HG02678 (cell line): Measurements from ENCODE around the gene DLEC1.
"Not testable (repeated sequence)": the region's sequence is repeated elsewhere in the genome, so short reads cannot be mapped to it uniquely, and the experiment has no call there.

Source experiments
- ATAC-seq: cut with Tn5 transposase; IDR thresholded peaks from one replicate; pipeline ENCODE4 v1.9.1; 2021; ENCODE audit warnings: mild to moderate bottlenecking, moderate library complexity; ENCODE audit not compliant: unreplicated experiment

Gene DLEC1

DNA sequence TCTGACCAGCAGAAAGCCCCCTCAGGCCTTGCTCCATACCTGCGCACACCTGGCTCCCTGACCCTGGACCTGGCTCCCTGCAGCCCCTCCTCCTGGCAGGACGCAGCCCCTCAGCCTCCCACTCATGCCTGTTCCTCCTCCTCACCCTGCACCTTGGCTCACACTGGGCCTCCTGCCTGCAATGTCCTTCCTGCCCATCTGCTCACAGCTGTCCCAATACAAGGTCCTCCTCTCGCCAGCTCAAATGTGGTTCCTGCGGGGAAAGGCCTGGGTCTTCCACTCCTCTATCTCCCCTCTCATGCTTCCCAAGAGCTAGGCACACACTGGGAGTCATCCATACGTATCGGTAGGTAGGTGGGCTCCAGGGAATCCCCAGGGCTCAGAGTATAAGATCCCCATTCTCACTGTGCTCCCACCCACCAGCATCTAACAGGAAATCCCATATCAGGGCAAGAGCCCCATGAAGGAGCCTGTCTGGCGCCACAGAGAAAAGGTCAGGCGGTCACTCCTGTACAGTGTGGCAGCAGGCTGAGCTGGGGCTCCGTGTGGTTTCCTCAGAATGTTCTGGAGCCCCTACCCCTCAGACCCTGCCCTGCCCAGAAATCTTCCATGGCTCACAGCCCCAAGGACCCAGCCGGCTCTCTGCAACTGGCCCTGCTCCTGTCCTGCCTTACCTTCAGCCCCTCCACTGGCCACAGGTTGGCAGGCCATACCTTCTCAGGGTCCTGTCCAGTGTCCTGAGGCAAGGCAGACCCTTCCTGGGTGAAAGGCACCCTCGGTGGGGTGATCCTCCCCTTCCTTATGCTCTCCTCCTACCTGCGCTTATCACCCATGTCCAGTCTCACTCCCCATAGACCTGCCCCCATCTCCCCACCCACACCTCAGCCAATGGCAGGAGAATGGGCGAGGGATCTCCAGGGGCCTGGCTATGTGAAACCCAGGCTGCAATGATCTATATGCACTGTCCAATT, 20.4 kb upstream of the DLEC1 start:
- ATAC-seq = no peak

DNA sequence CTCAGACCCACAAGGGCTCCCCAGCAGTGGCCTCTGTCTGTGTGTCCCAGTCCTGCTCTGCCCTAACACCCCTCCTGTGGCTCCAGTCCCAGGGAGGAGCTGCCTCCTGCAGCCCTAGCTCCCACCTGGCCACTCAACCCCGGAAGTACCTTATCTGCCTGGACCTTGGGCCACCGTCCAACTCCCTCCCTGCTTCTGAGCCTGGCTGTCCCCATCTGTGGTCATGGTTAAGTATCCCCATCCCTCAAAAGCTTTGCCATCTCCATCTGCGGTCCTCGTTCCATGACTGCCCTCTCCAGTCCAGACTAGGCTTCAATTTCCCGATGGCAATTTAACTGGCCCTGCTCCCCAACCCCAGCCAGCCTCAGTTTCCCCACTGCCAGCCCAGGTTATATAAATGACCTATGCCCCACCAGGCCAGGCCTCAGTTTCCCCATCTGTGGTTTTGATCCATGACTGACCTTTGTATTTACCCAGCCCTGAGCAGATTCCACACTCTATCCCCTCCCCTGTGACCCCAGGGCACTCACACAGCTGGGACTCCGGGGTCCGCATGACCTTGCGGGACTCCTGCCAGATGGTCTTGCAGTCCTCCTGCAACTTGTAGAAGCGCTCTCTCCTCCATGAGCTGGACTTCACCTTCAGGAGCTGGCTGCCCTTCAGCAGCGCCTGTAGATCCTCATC, 19.2 kb upstream of the DLEC1 start:
- ATAC-seq = no peak

DNA sequence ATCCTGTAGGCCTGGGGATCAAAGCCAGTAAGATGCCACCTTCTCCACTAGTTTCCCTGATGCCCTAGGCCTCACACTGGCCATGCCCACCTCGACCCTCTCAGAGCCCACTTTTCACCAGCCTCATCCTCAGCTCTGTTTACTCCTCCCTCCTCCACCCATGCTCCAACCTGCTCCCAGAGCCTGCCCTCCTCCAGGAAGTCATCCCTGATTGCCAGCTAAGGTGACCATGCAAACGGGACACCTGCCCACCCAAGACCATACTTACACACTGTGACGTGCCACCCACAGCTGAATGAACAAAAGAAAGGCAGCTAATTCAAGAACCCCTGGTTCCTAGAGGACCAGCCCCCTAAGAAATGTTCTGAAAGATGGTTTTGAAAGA, 18.7 kb upstream of the DLEC1 start:
- ATAC-seq = no peak

DNA sequence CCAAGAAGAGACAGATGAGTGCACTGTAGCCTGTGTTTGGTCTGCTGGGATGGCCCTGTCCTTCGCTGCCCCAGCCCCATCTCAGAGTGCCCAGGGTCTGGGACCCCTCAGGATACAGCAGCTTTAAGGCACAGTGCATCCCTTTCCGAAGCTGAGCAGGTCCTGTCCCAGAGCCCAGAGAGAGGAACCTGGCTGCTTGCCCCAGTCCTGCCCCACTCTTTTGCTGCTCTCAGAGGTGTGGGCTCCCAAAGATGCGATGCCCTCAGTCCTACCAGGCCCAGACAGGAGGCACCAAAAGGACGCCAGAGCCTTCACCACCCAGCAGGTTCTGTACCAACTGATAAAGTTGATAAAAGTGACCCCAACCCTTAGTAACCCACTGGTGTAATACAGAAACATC, 17.8 kb upstream of the DLEC1 start:
- no peak for ATAC-seq

DNA sequence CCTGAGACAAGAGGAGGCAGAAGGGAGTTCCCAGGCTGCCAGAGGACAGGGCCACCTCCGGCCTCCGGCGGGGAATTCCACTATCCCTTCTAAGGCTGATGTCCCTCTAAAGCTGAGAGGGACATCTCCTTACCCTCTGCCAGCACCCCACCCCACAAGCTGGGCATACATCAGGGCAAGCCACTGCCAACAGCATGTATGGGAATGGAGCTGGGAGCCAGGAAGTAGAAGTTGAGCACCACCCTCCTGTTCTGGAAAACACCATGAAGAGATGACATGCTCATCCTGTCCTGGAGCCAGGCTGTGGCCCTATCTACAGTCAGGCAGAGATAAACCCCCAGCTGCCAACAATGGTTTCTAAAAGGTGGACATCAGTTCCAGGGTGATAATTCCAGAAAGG, 16.7 kb upstream of the DLEC1 start:
- no peak for ATAC-seq

DNA sequence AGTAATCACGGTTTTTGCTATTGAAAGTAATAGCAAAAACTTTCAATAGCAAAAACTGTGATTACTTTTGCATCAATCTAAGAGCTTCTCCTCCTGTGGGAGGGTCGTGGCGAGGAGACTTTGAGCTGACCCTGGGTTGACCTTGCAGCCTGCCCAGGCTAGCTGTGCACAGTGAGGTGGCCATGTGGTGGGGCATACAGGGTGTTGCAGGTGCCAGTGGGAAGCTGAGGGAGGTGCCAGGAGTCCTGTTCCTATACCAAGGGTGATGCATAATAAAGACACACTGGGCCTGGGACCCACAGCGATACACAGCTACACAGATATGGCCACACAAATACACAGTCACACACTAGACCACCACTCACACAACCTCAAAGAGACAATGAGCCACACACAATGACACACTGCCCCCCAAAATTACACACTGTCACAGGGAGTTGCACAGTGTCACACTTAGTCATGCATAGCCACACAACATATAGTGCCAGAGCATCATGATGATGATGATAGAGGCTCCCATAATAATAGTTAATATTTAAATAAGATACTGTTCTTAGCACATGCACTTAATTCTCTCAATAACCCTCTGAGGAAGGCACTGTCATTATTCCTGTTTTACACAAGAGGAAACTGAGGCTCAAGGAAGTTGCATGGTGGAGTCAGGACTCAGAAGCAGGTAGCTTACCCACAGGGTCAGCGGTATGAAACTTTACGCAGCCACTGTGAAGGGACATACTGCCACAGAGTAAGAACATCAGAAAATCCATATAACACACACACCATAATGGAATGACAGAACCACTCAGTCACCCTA, 15.9 kb upstream of the DLEC1 start:
- no peak for ATAC-seq

DNA sequence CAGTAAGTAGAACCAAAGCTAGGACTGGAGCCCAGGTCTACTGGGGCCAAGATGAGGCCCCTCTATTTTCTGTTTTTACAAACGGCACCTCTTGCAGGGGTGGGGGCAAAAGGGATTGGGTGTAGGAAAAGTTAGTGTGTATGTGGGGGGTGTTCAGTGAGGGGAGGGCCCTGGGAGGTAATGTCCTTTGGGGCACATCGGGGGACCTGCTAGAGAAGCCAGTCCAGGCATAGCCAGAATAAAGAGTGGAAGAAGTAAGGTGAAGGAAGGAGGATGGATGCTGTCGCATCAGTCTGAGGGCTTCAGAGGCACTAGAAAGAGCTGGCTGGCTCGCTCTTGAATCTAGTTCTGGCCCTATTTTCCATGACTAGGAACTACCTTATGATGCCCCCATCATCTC, 12.2 kb upstream of the DLEC1 start:
- no peak for ATAC-seq

DNA sequence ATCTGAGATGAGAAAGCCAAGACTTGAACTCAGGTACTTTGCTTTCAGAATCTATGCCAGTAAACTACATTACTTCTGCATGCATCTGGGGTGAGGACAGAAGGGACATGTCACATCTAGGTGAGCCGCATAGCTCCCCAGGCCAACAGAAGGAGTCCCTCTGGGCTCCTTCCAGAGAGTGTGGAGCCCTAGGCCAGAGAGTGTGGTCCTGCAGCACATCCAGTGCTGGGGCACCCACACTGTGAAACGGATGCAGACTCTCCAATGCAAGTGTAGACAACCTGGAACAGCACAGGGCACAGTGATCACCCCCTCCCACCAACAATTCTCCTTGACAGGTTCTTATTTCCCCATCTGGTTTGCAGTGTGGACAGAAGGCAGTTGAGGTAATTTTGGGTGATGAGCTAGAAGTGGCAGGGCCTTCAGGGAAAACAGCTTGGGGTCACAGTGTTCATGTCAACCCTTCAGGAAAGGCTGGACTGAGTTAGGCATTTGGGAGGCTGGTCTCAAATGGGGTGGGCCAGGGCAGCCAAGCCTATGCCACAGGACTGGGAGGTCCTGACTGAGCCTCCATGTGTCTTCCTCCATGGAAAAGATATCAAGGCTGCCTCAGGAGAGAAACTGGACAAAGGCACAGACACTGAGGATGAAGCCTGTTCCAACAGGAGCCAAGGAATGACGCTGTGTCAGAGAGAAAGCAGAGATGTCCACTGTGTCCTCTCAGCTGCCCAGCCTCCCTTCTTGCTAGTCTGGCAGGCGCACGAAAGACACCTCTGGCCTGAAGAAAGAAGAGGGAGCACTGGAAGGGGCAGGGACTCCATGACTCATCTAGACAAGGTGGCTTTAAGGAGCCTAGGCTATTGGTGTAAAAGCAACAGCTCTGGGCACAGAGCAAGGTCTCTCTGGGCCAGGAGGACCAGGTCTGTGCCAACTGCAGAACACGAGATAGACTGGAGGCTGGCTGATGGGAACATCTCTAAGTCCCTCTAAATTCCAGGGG, 11.2 kb upstream of the DLEC1 start:
- no peak for ATAC-seq

DNA sequence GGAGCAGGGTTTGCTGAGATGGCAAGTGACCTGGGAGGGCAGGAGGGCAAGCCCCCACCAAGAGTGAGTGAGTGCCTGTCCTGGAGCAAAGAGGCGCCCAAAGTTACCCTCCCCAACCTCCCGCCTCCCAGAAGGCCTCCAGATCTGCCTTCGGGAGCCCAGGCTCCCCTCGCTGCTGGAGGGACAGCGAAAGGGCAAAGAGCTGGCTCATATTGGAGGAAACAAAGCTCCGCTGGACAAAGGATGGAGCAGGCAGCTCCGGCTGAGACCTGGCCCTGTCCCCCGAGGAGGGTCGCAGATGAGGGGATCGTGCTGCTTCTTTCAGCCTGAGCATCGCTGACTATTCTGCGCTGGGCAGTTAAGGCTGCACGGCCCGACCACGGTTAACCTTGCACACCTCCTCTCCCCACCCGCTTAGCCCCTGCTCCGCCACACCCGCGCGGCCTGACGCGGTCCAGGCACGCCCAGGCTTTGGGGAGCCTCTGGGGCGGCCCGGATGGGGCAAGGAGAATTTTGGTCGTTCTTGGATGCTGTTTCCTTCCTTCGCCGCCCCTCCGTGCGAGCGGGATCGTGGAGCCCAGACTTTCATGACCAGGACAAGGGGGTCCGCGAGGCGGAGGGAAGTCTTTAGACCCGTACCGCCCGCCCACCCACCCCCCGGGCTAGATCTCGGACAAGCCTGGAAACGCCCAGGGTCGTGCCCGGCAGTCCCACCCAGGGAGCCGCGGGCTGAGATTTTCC, 10.2 kb upstream of the DLEC1 start:
- no peak for ATAC-seq

DNA sequence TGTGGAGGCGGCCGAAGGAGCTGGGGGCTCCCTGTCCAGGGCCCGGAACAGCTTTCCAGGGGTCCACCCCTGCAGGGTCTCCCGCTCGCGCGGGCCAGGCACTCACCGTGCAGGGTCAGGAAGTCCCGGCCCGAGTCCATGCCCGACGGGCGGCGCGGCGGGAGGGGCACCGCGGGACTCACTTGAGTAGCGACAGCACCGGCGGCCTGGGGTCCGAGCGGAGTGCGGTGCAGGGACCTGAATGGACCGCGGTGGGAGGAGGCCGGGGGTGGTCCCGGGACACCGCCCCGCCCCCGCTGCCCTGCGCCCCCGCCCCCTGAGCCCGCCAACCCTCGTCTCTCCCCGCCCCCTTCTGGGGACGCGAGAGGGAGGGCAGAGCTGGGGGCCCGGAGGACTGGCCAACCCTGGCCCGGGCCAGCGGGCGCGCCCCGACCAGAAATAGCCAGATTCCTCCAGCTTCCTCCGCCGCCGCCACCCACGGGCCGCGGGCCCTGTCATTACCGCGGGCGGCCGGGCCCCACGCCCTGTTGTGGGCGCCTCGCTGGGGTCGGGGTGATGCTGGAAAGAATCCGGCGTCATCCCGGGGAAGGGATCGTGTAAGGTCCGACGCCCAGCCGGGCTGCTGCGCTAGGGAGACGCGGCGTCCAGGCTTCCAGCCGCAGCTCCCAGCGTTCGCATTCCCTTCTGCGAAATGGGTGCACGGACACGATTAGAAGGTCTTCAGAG, 9.4 kb upstream of the DLEC1 start, which contains the start of gene PLCD1:
Gene PLCD1, minus strand, starts transcription at position 243 of the 726 bp plus-strand sequence. Its CDS starts 103 bp downstream, at position 140.
- no peak for ATAC-seq

DNA sequence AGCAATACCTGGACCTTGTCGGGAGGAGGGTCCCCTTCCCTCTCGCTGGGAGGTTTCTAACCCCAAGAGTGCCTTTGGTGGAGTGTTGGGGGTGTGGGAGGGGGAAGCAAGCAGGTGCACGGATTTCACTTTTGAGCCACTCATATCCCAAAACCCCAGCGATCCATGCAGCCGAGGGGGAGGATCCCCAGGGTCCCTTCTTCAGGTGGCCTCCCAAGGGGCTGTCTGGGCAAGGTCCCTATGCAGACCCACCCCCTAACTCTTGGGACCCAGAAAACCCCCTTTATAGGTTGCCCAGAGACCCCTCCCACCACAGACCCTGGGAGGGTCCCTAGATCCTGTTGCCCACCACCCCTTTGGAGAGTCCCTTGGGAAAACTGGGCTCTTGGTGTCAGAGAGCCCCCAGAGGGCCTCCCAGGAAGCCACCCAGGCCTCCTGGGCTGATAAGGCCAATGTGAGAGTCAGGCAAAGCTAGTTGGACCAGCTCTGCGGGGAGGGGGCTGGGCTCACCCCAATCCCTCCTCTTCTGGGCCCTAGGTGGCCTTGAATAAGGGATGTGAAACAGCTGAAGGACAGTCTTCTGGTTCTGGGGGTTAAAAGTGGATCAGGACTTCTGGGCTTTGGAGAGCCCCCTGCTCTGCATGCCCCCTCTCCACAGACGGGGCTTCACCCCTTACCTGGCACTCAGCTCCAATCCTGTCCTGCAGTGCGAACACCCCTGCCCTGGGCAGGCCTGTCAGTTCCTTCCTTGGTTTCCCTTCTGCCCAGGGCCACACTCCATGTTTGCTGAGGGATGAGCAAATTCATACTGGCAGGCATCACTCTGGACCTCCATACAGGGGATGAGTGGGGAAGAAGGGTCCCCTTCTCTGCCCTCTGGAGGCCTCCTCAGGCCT, 8.6 kb upstream of the DLEC1 start:
- no peak for ATAC-seq

DNA sequence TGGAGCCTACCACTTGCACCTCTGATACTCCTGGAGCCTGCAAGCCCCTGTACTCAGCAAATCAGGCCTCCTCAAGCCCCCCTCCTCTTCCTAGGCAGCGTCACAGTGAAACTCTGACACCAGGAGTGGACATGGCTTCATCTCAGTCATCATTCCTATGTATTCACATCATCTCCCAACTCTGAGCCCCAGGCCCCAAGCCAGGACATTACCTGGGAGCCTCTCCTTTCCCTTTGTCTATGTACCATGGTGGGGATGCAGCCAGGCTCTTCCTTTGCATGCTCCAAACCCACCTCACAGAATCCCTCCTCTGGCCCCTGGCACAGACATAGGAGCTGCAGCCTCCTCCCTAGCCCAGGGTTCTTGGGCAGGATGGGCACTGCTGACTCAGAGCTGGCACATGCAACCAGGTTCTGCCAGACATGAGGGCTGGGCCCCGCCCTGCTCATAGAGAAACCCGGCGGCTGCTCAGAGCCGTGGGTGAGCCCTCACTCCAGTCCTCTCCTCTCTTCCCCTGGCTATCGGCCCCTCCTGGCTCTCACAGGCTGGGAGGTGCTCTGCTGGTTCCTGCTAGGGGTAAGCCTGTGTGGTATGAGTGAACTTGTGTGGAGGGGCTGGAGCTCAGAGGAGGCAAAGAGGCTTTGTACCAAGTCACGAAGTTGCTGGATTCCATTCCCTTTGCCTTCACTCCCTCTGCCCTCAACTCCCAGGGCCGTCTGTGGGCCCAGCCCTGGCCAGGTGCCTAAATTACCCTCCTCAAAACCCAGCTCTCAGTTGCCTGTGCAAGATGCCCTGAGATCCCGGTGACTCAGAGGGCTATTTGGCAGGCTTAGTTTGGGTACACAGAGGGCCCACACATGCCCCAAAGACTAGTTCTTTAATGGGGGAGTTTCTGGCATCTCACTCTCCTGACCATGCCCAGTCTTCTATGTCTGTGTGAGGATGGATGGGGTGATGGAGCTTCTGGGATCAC, 7.7 kb upstream of the DLEC1 start:
- no peak for ATAC-seq

DNA sequence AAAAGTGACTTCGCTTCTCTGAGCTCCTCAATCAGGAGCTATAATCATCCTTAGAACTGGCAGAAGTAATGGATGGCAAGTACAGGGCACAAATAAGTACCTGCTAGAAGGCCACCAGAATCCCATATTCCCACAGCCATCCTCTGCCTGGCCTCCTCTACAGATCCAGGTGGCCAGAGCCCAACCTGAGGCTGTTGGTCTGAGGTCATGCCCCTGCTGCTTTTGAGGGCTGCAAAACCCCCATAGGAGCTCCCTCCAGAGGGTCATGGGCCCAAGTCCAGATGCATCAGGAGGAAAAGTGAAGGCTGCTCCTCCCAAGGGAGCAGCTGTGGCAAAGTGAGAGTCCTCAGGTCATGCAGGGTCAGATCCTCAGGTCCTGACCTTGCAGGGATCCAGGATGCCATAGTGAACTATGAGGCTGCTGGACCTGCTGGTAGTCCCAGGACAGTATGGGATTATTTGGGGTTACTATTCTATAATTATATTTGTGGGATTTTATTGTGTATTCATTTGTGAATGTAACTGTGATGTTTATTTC, 6.6 kb upstream of the DLEC1 start:
- ATAC-seq = no peak

DNA sequence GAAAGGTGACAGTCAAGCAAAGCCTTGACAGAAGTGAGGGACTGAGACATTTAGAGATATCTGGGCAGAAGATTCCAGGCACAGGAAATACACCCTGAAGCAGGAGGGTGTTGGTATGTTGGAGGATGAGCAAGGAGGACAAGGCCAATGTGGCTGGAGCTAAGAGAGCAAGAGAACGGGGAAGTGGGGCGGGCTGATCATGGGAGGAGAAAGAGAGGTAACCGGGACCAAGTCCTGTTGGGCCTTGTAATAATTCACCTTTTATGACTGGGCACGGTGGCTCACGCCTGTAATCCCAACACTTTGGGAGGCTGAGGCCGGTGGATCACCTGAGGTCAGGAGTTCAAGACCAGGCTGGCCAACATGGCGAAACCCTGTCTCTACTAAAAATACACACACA, 5.4 kb upstream of the DLEC1 start:
- not testable (repeated sequence) for ATAC-seq

DNA sequence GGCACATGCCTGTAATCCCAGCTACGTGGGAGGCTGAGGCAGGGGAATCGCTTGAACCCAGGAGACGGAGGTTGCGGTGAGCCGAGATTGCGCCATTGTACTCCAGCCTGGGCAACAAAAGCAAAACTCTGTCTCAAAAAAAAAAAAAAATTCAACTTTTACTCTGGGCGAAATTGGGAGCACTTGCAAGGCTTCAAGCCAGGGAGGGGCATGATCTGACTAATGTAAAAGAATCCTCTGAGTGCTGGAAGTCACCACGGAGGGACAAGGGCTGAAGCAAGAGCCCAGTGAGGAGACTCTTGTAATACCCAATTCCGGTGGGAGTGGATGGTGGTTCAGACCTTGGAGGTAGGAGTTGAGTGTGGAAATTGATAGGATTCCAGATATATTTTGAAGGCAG, 4.7 kb upstream of the DLEC1 start:
- not testable (repeated sequence) for ATAC-seq

DNA sequence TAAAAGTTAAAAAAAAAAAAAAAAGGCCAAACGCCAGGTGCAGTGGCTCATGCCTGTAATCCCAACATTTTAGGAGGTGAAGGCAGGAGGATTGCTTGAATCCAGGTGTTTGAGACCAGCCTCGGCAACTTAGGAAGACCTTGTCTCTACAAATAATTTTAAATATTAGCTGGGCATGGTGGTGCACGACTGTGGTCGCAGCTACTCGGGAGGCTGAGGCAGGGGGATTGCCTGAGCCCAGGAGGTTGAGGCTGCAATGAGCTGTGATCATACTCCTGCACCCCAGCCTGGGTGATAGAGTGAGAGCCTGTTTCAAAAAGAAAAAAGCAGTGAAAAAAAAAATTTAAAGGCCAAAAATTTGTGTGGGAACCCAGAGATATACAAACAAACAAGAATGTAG, 2.7 kb upstream of the DLEC1 start:
- ATAC-seq = no peak
